ENCODE results near the gene LRP5. TPM values are rescaled to one million over a fixed set of nuclear protein-coding genes. Genes with fewer than 3 reads are reported as not detected.

The LRP5 gene
- total and polyA plus RNA-seq, 9 donors = 3.1 to 63.8 (median 47.2) TPM

- no peak overlapping the region for H3K4me3 ChIP-seq
- H3K27me3 ChIP-seq = no peaks in the 10 kb centered on the region
- no peak for DNase-seq
- H3K9me3 ChIP-seq = no peaks in the 10 kb centered on the region
- intact Hi-C loops (cut with DNase I) = no loop called here
- 41 to 54% (median 45%) methylated on average over 3 of the region's 3 CpGs for WGBS, 3 donors
- peaks cover 20% of the 10 kb centered on the region for H3K4me1 ChIP-seq (ENCODE audit: insufficient read depth)
- H3K36me3 ChIP-seq = no peaks in the 10 kb centered on the region
- no peak for TF ChIP-seq CTCF (IDR thresholded peaks at IDR 0.05)
- no peak for TF ChIP-seq POLR2A (IDR thresholded peaks at IDR 0.05)
- no peak for TF ChIP-seq EP300 (IDR thresholded peaks at IDR 0.05)
- no peak overlapping the region for H3K27ac ChIP-seq
Measured at GRCh38 chr11:68479390-68479789, 167.0 kb downstream of the LRP5 start.

GRCh38 chr11:68480193-68480592 is 167.8 kb downstream of the LRP5 start:
- no peaks in the 10 kb centered on the region for H3K27me3 ChIP-seq
- H3K9me3 ChIP-seq = no peaks in the 10 kb centered on the region
- H3K4me1 ChIP-seq (ENCODE audit: insufficient read depth) = peaks cover 20% of the 10 kb centered on the region
- 14 to 27% (median 20%) methylated on average over 2 of the region's 2 CpGs for WGBS, 3 donors
- no peaks in the 10 kb centered on the region for H3K36me3 ChIP-seq
- no peak overlapping the region for H3K4me3 ChIP-seq
- TF ChIP-seq CTCF (IDR thresholded peaks at IDR 0.05) (no peak), POLR2A (IDR thresholded peaks at IDR 0.05) (no peak), EP300 (IDR thresholded peaks at IDR 0.05) (no peak)
- peak overlapping the region in 1 of 2 donors; percentile 37 for H3K27ac ChIP-seq
- DNase-seq = no peak
- intact Hi-C loops (cut with DNase I) = no loop called here

GRCh38 chr11:68480852-68481510 is 168.6 kb downstream of the LRP5 start:
- no peaks in the 10 kb centered on the region for H3K9me3 ChIP-seq
- H3K36me3 ChIP-seq = no peaks in the 10 kb centered on the region
- DNase-seq = no peak
- H3K4me1 ChIP-seq (ENCODE audit: insufficient read depth) = peaks cover 20% of the 10 kb centered on the region
- 2 to 7% (median 3%) methylated on average over 3 of the region's 3 CpGs for WGBS, 3 donors
- intact Hi-C loops (cut with DNase I) = no loop called here
- no peak for TF ChIP-seq EP300 (IDR thresholded peaks at IDR 0.05)
- no peak for TF ChIP-seq POLR2A (IDR thresholded peaks at IDR 0.05)
- no peak for TF ChIP-seq CTCF (IDR thresholded peaks at IDR 0.05)
- peak overlapping the region in 1 of 2 donors; percentile 37 for H3K27ac ChIP-seq
- H3K4me3 ChIP-seq = no peak overlapping the region
- H3K27me3 ChIP-seq = no peaks in the 10 kb centered on the region

GRCh38 chr11:68481579-68482240 is 169.3 kb downstream of the LRP5 start:
- no peak for TF ChIP-seq POLR2A (IDR thresholded peaks at IDR 0.05)
- TF ChIP-seq EP300 (IDR thresholded peaks at IDR 0.05) = no peak
- no peak for TF ChIP-seq CTCF (IDR thresholded peaks at IDR 0.05)
- 64 to 75% (median 70%) methylated on average over 6 of the region's 6 CpGs for WGBS, 3 donors
- no peaks in the 10 kb centered on the region for H3K9me3 ChIP-seq
- no peaks in the 10 kb centered on the region for H3K27me3 ChIP-seq
- H3K36me3 ChIP-seq = no peaks in the 10 kb centered on the region
- H3K27ac ChIP-seq = peak overlapping the region in 1 of 2 donors; percentile 37
- intact Hi-C loops (cut with DNase I) = no loop called here
- peaks cover 20% of the 10 kb centered on the region for H3K4me1 ChIP-seq (ENCODE audit: insufficient read depth)
- DNase-seq = no peak
- no peak overlapping the region for H3K4me3 ChIP-seq

Measured in ovary (tissue), 9 donors.